GM18858 (cell line): ENCODE results near the gene FSD1.
"Not testable (repeated sequence)": the region's sequence is repeated elsewhere in the genome, so short reads cannot be mapped to it uniquely, and the experiment has no call there.

Experiments
- ATAC-seq: cut with Tn5 transposase; IDR thresholded peaks from one replicate; pipeline ENCODE4 v1.9.1; 2021; ENCODE audit not compliant: unreplicated experiment

FSD1 gene

GRCh38 chr19:4304538-4305256 is at the start of gene FSD1:
Gene FSD1 (plus strand): TSS chr19:4304598. CDS start chr19:4304747, 149 bp downstream.
- no peak for ATAC-seq

- ATAC-seq: no peak
These were observed 47.8 kb upstream of the FSD1 start for GRCh38 chr19:4256563-4256962.

GRCh38 chr19:4257025-4257424 is 47.4 kb upstream of the FSD1 start:
- ATAC-seq: no peak

- ATAC-seq: no peak
These were observed 46.2 kb upstream of the FSD1 start for GRCh38 chr19:4258181-4258580.

- no peak for ATAC-seq
These were observed 43.7 kb upstream of the FSD1 start for GRCh38 chr19:4260613-4261191.

- ATAC-seq: no peak
These were observed 39.6 kb upstream of the FSD1 start for GRCh38 chr19:4264812-4265211.

GRCh38 chr19:4266253-4267000 is 38.0 kb upstream of the FSD1 start:
- ATAC-seq: no peak

- no peak for ATAC-seq
These were observed 37.1 kb upstream of the FSD1 start for GRCh38 chr19:4267101-4267900.

- no peak for ATAC-seq
These were observed 36.2 kb upstream of the FSD1 start for GRCh38 chr19:4267901-4268815.

- ATAC-seq: no peak
These were observed 35.5 kb upstream of the FSD1 start for GRCh38 chr19:4268816-4269430.

- ATAC-seq: no peak
These were observed 31.5 kb upstream of the FSD1 start for GRCh38 chr19:4272894-4273293.

- ATAC-seq: not testable (repeated sequence)
These were observed 30.1 kb upstream of the FSD1 start for GRCh38 chr19:4274321-4274686.

- no peak for ATAC-seq
These were observed 27.2 kb upstream of the FSD1 start for GRCh38 chr19:4277191-4277696.

GRCh38 chr19:4278010-4278409 is 26.4 kb upstream of the FSD1 start:
- ATAC-seq: no peak

GRCh38 chr19:4278419-4279266 is 25.8 kb upstream of the FSD1 start, which contains the start of gene SHD:
Gene SHD (plus strand): TSS chr19:4279266. CDS start chr19:4280064, 798 bp downstream.
- ATAC-seq: no peak

- no peak for ATAC-seq
These were observed 25.2 kb upstream of the FSD1 start for GRCh38 chr19:4279267-4279529.

GRCh38 chr19:4279530-4280422 is 24.6 kb upstream of the FSD1 start:
- no peak for ATAC-seq
